K562 (cell line): ENCODE data around the gene RPL9. TPM values are rescaled to one million over a fixed set of nuclear protein-coding genes. Genes with fewer than 3 reads are reported as not detected.

ENCODE experiments used
- microRNA-seq: library from miRNA; unstranded; fragments of <30 nt; microRNA quantifications from one replicate; pipeline ENCODE4, GENCODE V29; 2018; ENCODE audit warnings: borderline microRNAs expressed
- polyA plus RNA-seq, 8 experiments: library from polyadenylated mRNA; depleted of rRNA in 4 of 8; stranded (reverse) in 5 of 8; unstranded in 3 of 8; fragments of >200 nt; fragmentation: Nextera tagmentation in 2 of 8; fragmentation: Illumina TruSeq in 1 of 8; extraction: Ambion mirVana in 2 of 8; extraction: Trizol in 1 of 8; gene quantifications; 2 replicates each; pipeline versions ENCODE4 v1.2.1 to v1.2.3, GENCODE V29; 2011 to 2014; ENCODE audit warnings: inconsistent platforms in 1 of 8, missing spikeins in 1 of 8
- small RNA-seq: library from RNA; depleted of rRNA; stranded (forward); fragments of <200 nt; gene quantifications from one replicate; pipeline ENCODE3, GENCODE V24; 2014
- total RNA-seq, 7 experiments: library from RNA; depleted of rRNA in 6 of 7; stranded (reverse); fragments of >200 nt in 6 of 7; fragmentation: Illumina TruSeq in 2 of 7; extraction: Trizol in 2 of 7; gene quantifications; 2 replicates each; pipeline versions ENCODE4 v1.2.1 to v1.2.3, GENCODE V29; 2011 to 2021; ENCODE audit warnings: low replicate concordance in 1 of 7

Gene RPL9
- total and polyA plus RNA-seq, 9 of the 15 experiments (the other 6 are each of a cell fraction or from before 2014, with no cell fraction given) = 1,925 to 5,178 (median 3,033) TPM

Small RNA genes lying within 50 kb of the gene (microRNA-seq; reads per million reads assigned to microRNA genes)
- not detected for gene MIR5591

Small RNA genes lying within 50 kb of the gene (small RNA-seq; reads per million reads assigned to genes)
- gene MIR5591 (not detected), gene RF00019 (not detected)

Other genes starting within 250 kb of the RPL9 start
- gene RFC1, start 92.6 kb downstream of the RPL9 start, total RNA-seq (2014; rRNA removed) = 50.9 and 76.3 TPM in 2 replicates
- 70.1 and 81.9 TPM in 2 replicates for gene RFC1, start 92.6 kb downstream of the RPL9 start, total RNA-seq (2014; rRNA removed; fragmentation: Illumina TruSeq; extraction: Trizol)
- 71.2 and 72.5 TPM in 2 replicates for gene RFC1, start 92.6 kb downstream of the RPL9 start, total RNA-seq (2015; rRNA removed; fragmentation: Illumina TruSeq; extraction: Trizol)
- gene RFC1, start 92.6 kb downstream of the RPL9 start, total RNA-seq (2021) = 42.7 and 45.2 TPM in 2 replicates
- 16.8 and 27.7 TPM in 2 replicates for gene RFC1, start 92.6 kb downstream of the RPL9 start, polyA plus RNA-seq (2011; rRNA removed)
- gene RFC1, start 92.6 kb downstream of the RPL9 start, polyA plus RNA-seq (2014; fragmentation: Illumina TruSeq; extraction: Trizol) = 82.4 and 85.6 TPM in 2 replicates
- 10 to 100 TPM; 25.2 to 42.3 TPM for gene RFC1, start 92.6 kb downstream of the RPL9 start, polyA plus RNA-seq (2014; fragmentation: Nextera tagmentation; extraction: Ambion mirVana)
- 38.8 and 41.3 TPM in 2 replicates for gene RFC1, start 92.6 kb downstream of the RPL9 start, polyA plus RNA-seq (2014; rRNA removed)
- gene KLB, start 52.0 kb downstream of the RPL9 start, total RNA-seq (2014; rRNA removed) = not detected in 2 replicates
- not detected in 2 replicates for gene KLB, start 52.0 kb downstream of the RPL9 start, total RNA-seq (2014; rRNA removed; fragmentation: Illumina TruSeq; extraction: Trizol)
- gene KLB, start 52.0 kb downstream of the RPL9 start, total RNA-seq (2015; rRNA removed; fragmentation: Illumina TruSeq; extraction: Trizol) = not detected in 2 replicates
- gene KLB, start 52.0 kb downstream of the RPL9 start, total RNA-seq (2021) = 0.04 TPM in 1 of 2 replicates, not detected in the other
- gene KLB, start 52.0 kb downstream of the RPL9 start, polyA plus RNA-seq (2011; rRNA removed) = not detected in 2 replicates
- not detected in 2 replicates for gene KLB, start 52.0 kb downstream of the RPL9 start, polyA plus RNA-seq (2014; fragmentation: Illumina TruSeq; extraction: Trizol)
- gene KLB, start 52.0 kb downstream of the RPL9 start, polyA plus RNA-seq (2014; fragmentation: Nextera tagmentation; extraction: Ambion mirVana) = under 1 TPM; 0.04 to 0.13 TPM
- not detected in 2 replicates for gene KLB, start 52.0 kb downstream of the RPL9 start, polyA plus RNA-seq (2014; rRNA removed)
- gene LIAS, start 134 bp upstream of the RPL9 start, total RNA-seq (2014; rRNA removed) = 21.9 and 23.5 TPM in 2 replicates
- gene LIAS, start 134 bp upstream of the RPL9 start, total RNA-seq (2014; rRNA removed; fragmentation: Illumina TruSeq; extraction: Trizol) = 57.1 and 66.9 TPM in 2 replicates
- 39.7 and 42.1 TPM in 2 replicates for gene LIAS, start 134 bp upstream of the RPL9 start, total RNA-seq (2015; rRNA removed; fragmentation: Illumina TruSeq; extraction: Trizol)
- 27.4 and 28.1 TPM in 2 replicates for gene LIAS, start 134 bp upstream of the RPL9 start, total RNA-seq (2021)
- gene LIAS, start 134 bp upstream of the RPL9 start, polyA plus RNA-seq (2011; rRNA removed) = 39.5 and 50.2 TPM in 2 replicates
- 45.0 and 49.7 TPM in 2 replicates for gene LIAS, start 134 bp upstream of the RPL9 start, polyA plus RNA-seq (2014; fragmentation: Illumina TruSeq; extraction: Trizol)
- 10 to 100 TPM; 40.3 to 56.6 TPM for gene LIAS, start 134 bp upstream of the RPL9 start, polyA plus RNA-seq (2014; fragmentation: Nextera tagmentation; extraction: Ambion mirVana)
- 37.8 and 40.2 TPM in 2 replicates for gene LIAS, start 134 bp upstream of the RPL9 start, polyA plus RNA-seq (2014; rRNA removed)
- gene UGDH, start 68.5 kb upstream of the RPL9 start, total RNA-seq (2014; rRNA removed) = 16.2 and 18.9 TPM in 2 replicates
- 16.0 and 21.1 TPM in 2 replicates for gene UGDH, start 68.5 kb upstream of the RPL9 start, total RNA-seq (2014; rRNA removed; fragmentation: Illumina TruSeq; extraction: Trizol)
- gene UGDH, start 68.5 kb upstream of the RPL9 start, total RNA-seq (2015; rRNA removed; fragmentation: Illumina TruSeq; extraction: Trizol) = 10.1 and 12.0 TPM in 2 replicates
- gene UGDH, start 68.5 kb upstream of the RPL9 start, total RNA-seq (2021) = 21.7 and 22.7 TPM in 2 replicates
- gene UGDH, start 68.5 kb upstream of the RPL9 start, polyA plus RNA-seq (2011; rRNA removed) = 15.1 and 19.1 TPM in 2 replicates
- 17.3 and 18.6 TPM in 2 replicates for gene UGDH, start 68.5 kb upstream of the RPL9 start, polyA plus RNA-seq (2014; fragmentation: Illumina TruSeq; extraction: Trizol)
- 1 to 10 TPM; 5.5 to 6.8 TPM for gene UGDH, start 68.5 kb upstream of the RPL9 start, polyA plus RNA-seq (2014; fragmentation: Nextera tagmentation; extraction: Ambion mirVana)
- 18.0 and 18.7 TPM in 2 replicates for gene UGDH, start 68.5 kb upstream of the RPL9 start, polyA plus RNA-seq (2014; rRNA removed)
- 0.41 and 1.6 TPM in 2 replicates for gene SMIM14, start 179.9 kb upstream of the RPL9 start, total RNA-seq (2014; rRNA removed)
- gene SMIM14, start 179.9 kb upstream of the RPL9 start, total RNA-seq (2014; rRNA removed; fragmentation: Illumina TruSeq; extraction: Trizol) = 1.9 and 2.2 TPM in 2 replicates
- 0.94 and 0.98 TPM in 2 replicates for gene SMIM14, start 179.9 kb upstream of the RPL9 start, total RNA-seq (2015; rRNA removed; fragmentation: Illumina TruSeq; extraction: Trizol)
- 1.8 and 2.0 TPM in 2 replicates for gene SMIM14, start 179.9 kb upstream of the RPL9 start, total RNA-seq (2021)
- gene SMIM14, start 179.9 kb upstream of the RPL9 start, polyA plus RNA-seq (2011; rRNA removed) = 3.7 and 5.7 TPM in 2 replicates
- gene SMIM14, start 179.9 kb upstream of the RPL9 start, polyA plus RNA-seq (2014; fragmentation: Illumina TruSeq; extraction: Trizol) = 1.9 and 3.1 TPM in 2 replicates
- gene SMIM14, start 179.9 kb upstream of the RPL9 start, polyA plus RNA-seq (2014; fragmentation: Nextera tagmentation; extraction: Ambion mirVana) = 1 to 10 TPM; 3.0 to 3.7 TPM
- 1.6 and 2.3 TPM in 2 replicates for gene SMIM14, start 179.9 kb upstream of the RPL9 start, polyA plus RNA-seq (2014; rRNA removed)
- gene UBE2K, start 239.2 kb upstream of the RPL9 start, total RNA-seq (2014; rRNA removed) = 60.5 and 99.0 TPM in 2 replicates
- gene UBE2K, start 239.2 kb upstream of the RPL9 start, total RNA-seq (2014; rRNA removed; fragmentation: Illumina TruSeq; extraction: Trizol) = 32.1 and 39.6 TPM in 2 replicates
- gene UBE2K, start 239.2 kb upstream of the RPL9 start, total RNA-seq (2015; rRNA removed; fragmentation: Illumina TruSeq; extraction: Trizol) = 25.5 and 29.8 TPM in 2 replicates
- 103 and 121 TPM in 2 replicates for gene UBE2K, start 239.2 kb upstream of the RPL9 start, total RNA-seq (2021)
- gene UBE2K, start 239.2 kb upstream of the RPL9 start, polyA plus RNA-seq (2011; rRNA removed) = 133 and 190 TPM in 2 replicates
- gene UBE2K, start 239.2 kb upstream of the RPL9 start, polyA plus RNA-seq (2014; fragmentation: Illumina TruSeq; extraction: Trizol) = 74.2 and 77.5 TPM in 2 replicates
- gene UBE2K, start 239.2 kb upstream of the RPL9 start, polyA plus RNA-seq (2014; fragmentation: Nextera tagmentation; extraction: Ambion mirVana) = 10 to 100 TPM; 48.4 to 62.6 TPM
- gene UBE2K, start 239.2 kb upstream of the RPL9 start, polyA plus RNA-seq (2014; rRNA removed) = 88.6 and 142 TPM in 2 replicates